ENCODE data around the gene ERRFI1.
"Not testable (repeated sequence)": the region's sequence is repeated elsewhere in the genome, so short reads cannot be mapped to it uniquely, and the experiment has no call there.

The ERRFI1 gene

GRCh38 chr1:8026153-8026975 lies at the start of gene ERRFI1:
Gene ERRFI1 (minus strand): TSS chr1:8026309. CDS start chr1:8015619, 10,690 bp downstream.
- peak; percentile 70 to 86 for DNase-seq

DNA sequence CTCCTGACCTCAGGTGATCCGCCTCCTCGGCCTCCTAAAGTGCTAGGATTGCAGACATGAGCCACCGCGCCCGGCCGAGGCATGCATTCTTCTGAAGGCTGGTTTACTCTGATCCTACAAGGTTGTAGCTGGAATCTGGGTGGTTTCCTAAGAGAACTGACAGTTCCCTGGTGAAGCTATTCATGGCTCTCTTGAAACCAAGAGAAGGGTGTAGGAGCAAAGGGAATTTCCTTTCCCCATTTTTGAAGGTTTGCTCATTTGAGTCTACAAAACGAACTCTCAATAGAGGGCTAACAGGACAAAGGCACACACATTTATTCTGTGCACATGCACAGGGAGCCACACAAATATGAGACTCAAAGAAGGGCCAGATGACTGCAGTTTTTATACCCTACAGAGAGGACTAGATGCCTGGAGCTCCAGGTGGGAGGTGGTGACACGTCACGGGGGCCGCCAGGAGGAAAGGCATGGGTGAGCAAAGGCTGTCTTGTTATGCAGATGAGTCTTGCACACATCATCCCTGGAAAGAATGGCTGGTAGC lies 49.5 kb upstream of the ERRFI1 start:
- DNase-seq = no peak

DNA sequence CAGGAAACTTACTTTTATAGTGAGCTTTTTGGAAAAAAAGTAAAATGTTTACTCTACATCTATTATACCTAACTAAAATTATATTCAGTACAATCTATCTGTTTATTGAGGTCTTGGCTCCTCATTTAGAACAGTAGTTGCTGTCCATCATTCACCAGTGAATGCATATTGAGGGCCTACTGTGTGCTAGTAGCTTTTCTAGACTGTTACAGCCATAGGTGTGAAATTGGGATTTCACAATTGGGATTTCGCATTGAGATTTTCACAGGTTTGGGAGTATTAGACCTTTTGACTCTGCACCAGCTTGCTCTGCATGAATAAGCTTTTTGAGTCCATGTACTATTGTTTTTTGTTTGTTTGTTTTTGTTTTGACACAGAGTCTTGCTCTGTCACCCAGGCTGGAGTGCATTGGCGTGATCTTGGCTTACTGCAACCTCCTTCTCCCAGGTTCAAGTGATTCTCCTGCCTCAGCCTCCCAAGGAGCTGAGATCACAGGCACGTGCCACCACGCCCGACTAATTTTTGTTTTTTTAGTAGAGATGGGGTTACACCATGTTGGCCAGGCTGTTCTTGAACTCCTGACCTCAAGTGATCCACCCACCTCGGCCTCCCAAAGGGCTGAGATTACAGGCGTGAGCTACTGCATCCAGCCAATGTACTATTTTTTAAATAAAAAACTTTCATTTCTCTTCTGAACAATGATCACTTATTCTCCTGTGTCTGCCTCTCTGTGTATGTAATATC lies 47.2 kb upstream of the ERRFI1 start:
- no peak for DNase-seq

GRCh38 chr1:8070381-8070811 lies 44.3 kb upstream of the ERRFI1 start:
- DNase-seq = no peak

- DNase-seq = not testable (repeated sequence)
These were observed 43.7 kb upstream of the ERRFI1 start for GRCh38 chr1:8069614-8070320.

GRCh38 chr1:8065369-8065768 lies 39.3 kb upstream of the ERRFI1 start:
- no peak for DNase-seq

DNA sequence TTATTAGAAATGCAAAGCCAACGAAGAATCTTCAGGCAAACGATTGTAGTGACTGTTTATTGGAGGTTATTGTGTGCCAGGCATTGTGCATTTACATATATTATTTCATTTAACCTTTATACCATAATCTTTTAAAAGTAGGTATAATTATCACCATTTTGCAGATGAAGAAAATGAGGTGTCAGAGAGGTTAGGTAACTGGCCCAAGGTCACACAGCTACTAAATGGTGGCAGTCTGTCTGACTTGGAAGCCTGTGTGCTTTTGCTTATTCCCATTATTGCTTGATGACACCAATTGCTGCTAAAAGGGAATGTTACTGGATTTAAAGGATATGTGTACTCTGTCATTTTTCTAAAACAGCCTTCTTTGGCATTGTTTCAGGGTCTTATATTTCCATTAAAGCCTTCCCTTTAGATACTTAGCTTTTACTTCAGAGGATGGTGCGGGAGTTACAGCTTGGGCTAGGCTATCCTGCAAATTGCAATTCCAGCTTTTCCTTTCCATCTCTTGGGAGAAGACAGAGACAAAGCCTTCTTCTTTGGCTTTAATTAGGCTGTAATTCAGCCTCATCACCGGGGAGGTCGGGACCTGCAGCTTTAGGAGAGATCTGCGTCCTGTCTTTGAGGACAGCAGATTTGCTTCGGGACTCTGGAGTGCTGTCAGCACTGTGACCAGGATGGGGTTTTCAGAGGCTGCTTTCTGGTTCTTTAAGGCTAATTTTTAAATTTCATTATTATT lies 37.4 kb upstream of the ERRFI1 start:
- no peak for DNase-seq

- no peak for DNase-seq
These were observed 36.8 kb upstream of the ERRFI1 start for GRCh38 chr1:8062861-8063260.

GRCh38 chr1:8061673-8062386 lies 35.7 kb upstream of the ERRFI1 start:
- no peak for DNase-seq

DNA sequence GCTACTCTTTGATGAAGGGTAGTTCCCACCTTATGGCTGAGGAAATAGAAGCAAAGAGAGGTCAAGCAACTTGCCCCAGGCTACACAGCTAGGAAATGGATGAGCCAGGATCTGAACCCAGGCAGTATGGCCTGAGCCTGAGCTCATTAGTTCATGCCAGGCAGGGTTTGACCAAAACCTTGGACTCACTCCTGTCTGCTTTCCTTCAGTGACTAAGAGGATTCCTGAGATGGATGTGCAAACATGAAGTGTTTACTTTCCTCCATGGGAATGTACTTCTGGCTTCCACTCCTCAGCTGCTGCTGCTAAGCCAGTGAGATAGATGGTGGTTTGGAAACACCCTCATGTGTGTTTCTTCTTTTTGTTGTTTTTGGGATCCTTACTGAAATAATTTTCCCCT lies 35.1 kb upstream of the ERRFI1 start:
- DNase-seq = no peak

GRCh38 chr1:8059161-8059622 lies 33.1 kb upstream of the ERRFI1 start:
- no peak for DNase-seq

GRCh38 chr1:8057779-8058178 lies 31.7 kb upstream of the ERRFI1 start:
- not testable (repeated sequence) for DNase-seq

- DNase-seq = no peak
These were observed 29.9 kb upstream of the ERRFI1 start for GRCh38 chr1:8055973-8056372.

- DNase-seq = no peak
These were observed 27.9 kb upstream of the ERRFI1 start for GRCh38 chr1:8053878-8054567.

DNA sequence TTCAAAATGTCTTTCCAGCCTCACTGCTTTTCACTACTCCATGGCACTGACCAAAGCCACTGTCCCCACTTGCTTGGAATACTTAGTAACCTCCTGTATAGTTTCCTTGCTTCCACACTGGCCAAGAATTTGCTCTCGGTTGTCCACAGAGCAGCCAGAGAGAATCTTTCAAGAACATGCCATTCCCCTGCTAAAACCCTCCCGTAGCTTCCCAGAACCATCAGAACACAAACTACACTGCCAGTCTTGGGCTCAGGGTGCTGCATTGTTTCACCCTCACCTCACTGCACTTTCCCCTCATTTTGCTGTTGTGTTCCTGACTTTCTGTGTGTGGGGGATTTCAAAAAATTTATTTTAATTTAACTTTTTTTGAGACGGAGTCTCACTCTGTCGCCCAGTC lies 25.5 kb upstream of the ERRFI1 start:
- DNase-seq = no peak

DNA sequence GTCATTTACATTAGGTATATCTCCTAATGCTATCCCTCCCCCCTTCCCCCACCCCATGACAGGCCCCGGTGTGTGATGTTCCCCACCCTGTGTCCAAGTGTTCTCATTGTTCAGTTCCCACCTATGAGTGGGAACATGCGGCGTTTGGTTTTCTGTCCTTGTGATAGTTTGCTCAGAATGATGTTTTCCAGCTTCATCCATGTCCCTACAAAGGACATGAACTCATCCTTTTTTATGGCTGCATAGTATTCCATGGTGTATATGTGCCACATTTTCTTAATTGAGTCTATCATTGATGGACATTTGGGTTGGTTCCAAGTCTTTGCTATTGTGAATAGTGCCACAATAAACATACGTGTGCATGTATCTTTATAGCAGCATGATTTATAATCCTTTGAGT lies 23.1 kb upstream of the ERRFI1 start:
- not testable (repeated sequence) for DNase-seq

GRCh38 chr1:8047686-8048445 lies 21.8 kb upstream of the ERRFI1 start:
- peak in 1 of 2 experiments; percentile 32 for DNase-seq

GRCh38 chr1:8047112-8047511 lies 21.0 kb upstream of the ERRFI1 start:
- DNase-seq = no peak

DNA sequence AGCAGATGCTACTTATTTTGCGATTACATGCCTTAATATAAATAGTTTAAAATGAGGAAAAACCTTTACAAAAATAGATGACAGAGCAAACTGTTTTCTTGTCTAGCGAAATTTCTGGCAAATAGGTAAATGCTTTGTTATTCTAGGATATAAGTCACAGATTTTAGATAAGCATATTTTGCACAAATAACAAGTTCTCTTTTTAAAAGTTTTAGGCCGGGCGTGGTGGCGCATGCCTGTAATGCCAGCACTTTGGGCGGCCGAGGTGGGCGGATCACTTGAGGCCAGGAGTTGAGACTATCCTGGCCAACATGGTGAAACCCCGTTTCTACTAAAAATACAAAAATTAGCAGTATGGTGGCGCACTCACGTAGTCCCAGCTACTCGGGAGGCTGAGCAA lies 20.3 kb upstream of the ERRFI1 start:
- no peak for DNase-seq

- DNase-seq = no peak
These were observed 17.5 kb upstream of the ERRFI1 start for GRCh38 chr1:8043621-8044020.
